Activated gamma-delta T cell treated with anti-CD3 and anti-CD28 coated beads, Interleukin-2, amount 50 U/mL, for 16 hours (primary cell): ENCODE data around the gene NCOA7.
A peak's percentile ranks its signal among the peaks of the same experiment; 100 is the strongest.
"Not testable (repeated sequence)": the region's sequence is repeated elsewhere in the genome, so short reads cannot be mapped to it uniquely, and the experiment has no call there.

ENCODE experiments used
- DNase-seq: peaks from one replicate; pipeline ENCODE4 v3.0.0-alpha.2; 2020; ENCODE audit warnings: low read depth

The NCOA7 gene

DNA sequence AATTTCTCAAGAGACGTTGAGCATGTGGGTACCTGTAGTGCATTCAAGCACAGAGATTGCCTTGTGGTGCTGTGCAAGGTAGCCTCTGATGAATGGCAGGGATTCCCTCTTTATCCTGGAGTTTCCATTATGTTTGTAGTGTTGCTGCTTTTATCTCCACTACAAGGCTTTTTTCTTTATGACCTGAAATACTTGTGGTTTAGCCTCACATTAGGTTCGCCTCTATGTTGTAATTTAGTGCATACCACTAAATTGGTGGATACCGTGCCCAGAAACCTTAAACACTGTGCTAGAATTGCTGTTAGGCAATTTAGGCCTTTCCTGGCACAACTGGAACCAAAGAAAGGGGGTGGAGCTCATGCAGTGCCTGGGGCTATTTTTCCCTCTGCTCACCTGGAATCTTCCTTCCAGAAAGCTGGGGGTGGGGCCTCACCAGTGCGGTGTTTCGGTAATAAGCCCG, 76.8 kb downstream of the NCOA7 start:
- DNase-seq, result no peak

DNA sequence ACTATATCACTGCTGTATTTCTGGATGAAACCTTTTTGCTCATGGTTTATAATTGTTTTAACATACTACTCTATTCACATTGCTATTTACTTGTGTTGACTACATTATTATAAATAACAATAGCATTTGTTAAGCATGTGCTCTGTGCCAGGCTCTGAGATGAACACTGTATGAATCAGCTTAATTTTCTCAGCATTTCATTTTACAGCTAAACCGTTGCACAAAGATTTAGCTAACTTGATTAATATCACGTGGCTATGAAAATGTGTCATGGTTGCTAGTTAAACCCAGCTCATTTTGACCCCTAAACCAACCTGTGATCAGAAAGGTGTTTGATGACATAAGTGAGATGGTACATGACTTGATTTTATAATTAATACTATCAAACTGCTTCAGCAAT, 77.5 kb downstream of the NCOA7 start:
- no peak for DNase-seq

DNA sequence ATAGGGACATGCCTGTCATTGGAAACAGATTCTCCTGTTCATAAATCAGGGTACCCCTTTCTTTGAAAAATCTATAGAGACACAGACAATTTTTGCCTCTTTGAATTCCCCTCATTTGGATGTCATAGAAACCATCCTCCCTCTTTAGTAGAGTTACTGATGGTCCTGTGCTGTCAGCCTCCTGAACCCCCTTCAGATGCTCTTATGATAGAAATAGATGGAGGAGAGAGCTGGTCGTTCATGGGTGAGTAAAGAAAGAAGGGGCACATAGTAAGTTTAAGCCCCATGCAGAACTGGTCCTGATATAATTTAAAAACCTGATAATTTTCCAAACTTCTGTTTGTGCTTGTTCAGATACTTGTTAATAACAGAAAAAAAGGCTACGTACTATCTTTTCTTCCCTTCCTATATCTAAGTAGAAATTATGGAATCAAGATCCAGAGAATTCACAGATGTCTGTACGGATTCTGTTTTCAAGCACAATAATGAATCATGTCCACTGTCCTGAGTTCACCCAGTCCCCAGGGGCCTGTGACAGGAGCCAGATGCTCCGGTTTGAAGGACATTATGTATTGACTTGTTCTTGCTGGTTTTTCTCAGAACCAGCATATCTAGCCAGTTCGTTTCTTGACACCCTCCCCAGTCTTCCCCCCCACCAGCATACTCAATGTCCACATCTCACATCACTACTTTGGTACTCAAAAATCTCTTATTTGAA, 78.1 kb downstream of the NCOA7 start:
- no peak for DNase-seq

DNA sequence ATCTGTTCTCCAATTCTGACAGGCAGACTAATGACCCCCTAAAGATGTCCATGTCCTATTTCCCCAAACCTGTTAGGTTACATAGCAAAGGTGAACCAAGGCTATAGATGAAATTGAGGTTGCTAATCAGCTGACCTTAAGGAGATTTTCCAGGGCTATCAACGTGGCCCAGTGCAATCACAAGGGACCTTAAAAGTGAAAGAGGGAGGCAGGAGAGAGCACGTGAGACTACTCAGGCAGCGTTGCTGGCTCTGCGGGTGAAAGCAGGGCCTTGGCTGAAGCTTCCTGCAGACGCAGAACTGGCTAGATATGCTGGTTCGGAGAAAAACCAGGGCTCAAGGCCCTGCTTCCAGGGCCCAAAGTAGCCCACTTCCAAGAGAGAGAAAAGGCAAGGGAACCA, 78.7 kb downstream of the NCOA7 start:
- DNase-seq, result no peak

DNA sequence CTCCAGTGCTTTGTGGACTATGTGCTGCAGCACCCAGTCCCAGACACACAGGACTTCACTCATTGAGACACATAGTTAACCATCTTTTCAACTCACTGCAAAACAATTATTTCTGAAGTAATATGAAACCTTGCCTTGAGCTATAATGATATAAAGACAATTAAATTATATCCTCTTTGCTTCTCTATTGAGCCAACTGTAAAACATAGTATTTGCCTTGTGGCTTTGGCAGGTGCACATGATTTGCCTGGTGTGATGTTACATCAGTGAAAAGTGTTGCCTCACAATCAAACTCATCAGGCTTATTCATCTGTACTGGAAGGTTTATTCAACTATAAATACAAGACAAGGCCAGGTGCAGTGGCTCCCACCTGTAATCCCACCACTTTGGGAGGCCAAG, 80.6 kb downstream of the NCOA7 start:
- DNase-seq, result no peak

DNA sequence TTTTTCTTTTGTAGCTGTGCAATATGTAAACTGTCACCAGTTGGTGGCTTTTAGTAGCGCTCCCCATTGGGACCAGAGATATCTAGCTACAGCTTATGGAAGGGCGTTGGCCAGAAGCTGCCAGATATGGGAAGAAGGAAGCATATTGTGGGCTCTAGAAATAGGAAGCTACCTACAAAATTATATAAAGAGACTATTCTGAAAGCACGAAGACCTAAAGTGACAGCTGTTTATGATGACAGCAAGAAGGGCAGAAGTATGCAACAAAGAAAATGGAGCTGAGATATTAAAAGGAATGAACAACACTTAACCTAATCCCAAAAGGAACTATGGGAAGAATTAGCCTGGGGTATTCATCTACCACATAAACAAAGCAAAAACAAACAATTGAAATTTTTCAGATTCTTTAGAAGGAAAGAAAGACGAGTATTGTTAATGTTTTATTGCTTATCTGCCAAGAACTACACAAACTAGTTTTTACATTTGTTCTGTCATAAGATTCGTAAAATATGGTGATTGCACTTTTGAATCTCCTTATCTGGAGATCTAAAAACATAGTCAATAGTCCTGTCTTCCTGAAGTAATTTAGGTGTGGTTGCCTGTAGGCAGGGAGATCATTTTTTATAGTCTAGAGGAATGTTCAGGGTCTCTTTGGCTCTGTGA, 81.6 kb downstream of the NCOA7 start:
- DNase-seq, result no peak

DNA sequence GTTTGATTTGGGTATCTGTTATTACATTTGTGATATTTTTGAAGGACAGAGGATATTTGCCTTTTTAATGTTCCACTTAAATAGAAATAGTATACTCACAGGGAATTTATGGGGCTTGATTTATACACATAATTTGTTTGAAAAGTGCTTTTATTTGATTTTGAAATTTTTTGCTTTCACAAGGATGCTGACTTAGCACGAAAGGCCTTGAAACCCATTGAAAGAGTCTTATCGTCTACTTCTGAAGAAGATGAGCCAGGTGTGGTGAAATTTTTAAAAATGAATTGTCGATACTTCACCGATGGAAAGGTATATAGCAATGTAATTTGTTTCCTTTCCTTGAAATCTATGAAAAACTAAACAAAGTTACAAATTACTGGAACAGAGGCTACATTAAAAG, 91.5 kb downstream of the NCOA7 start:
- DNase-seq, result no peak

DNA sequence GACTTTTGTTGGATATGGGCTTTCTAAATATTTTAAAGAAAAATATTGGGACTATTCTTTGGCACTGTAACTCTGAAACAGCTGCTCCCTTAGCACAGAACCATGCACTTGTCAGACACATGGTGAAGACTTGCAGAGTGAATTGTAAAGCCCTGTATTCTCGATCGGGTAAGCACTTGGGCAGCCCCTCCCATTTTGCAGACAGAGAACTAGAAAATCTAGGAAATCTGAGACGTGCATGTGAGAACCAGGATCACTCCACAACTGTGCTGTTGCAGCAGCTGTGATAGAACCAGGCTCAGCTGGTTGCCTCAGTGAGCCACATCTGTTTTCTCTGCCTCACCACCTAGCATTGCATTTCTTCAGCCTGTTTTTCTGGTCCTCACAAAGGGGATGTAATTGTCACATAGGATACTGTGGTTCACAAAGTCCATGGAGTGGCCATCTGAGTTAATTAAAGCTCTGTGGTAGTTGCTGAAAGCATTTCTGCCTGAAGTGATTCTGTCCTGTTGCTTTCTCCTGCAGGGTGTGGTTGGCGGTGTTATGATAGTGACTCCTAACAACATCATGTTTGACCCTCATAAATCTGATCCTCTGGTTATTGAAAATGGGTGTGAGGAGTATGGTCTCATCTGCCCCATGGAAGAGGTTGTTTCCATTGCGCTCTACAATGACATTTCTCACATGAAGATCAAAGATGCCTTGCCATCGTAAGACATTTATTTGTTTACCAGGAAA, 94.0 kb downstream of the NCOA7 start:
- no peak for DNase-seq

DNA sequence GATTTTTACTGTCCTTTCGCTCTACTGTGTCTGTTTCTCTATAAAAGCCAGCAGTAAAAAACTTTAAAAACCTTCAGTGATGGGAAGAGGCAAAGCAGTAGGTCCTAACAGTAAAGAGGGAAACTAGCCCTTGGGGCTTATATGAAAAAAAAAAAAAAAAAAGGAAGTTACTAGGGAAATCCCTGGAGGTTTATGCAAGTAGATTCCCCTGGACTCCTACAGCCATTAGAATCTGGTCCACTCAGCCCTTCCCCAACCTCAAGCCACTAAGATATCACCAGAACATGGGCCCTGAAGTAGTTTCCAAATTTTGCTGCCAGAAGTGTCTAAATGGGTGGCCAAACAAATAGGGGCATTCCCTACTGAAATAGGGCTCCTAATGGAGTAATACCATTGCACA, 95.3 kb downstream of the NCOA7 start:
- no peak for DNase-seq

DNA sequence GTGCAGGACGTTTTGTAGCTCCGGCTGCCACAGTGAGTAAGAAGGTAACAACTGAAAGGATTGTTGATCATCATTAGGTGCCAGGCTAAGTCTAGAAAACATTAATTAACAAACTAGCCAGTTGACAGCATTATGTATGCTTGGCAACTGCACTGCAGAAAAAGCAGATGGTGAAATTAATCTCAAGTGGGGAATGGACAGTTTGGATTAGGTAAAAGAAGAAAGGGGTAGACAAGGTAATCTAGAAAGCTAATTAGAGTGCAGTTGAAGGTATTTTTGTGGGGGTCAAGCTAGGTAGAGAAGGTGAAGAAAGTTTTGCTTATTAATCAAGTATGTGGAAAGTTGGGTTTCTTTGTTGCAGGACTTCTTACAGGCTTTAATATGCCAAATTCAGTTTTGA, 96.2 kb downstream of the NCOA7 start:
- DNase-seq, result no peak

DNA sequence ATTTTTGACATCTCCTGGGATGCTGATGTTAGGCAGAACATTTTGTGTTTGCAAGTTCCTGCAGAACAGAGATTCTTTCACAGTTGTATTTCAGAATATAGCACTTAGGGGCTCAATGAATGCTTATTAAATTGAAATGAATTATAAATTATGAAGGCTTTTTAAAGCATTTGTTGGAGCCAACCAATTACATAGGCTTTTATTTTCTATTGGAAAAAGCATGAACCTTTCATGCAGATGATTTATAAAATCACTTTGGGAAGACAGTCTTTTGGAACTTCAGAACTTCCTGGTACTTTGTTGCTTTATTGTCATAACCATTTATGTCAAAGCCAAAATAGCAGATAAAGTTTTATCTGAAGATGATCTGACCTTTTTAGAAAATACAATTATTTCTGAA, 96.6 kb downstream of the NCOA7 start:
- DNase-seq, result no peak

DNA sequence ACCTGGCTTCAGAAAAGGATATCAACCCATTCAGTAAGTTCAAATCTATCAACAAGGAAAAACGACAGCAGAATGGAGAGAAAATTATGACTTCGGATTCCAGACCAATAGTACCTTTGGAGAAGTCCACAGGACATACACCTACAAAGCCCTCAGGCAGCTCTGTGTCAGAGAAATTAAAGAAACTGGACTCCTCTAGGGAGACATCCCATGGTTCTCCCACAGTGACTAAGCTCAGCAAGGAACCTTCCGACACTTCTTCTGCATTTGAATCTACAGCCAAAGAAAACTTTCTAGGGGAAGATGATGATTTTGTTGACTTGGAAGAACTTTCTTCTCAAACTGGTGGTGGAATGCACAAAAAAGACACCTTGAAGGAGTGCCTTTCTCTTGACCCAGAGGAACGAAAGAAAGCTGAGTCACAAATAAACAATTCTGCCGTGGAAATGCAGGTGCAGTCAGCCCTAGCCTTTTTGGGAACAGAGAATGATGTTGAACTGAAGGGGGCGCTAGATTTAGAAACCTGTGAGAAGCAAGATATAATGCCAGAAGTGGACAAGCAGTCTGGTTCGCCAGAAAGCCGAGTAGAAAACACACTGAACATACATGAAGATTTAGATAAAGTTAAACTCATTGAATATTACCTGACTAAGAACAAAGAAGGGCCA, 98.4 kb downstream of the NCOA7 start:
- no peak for DNase-seq

DNA sequence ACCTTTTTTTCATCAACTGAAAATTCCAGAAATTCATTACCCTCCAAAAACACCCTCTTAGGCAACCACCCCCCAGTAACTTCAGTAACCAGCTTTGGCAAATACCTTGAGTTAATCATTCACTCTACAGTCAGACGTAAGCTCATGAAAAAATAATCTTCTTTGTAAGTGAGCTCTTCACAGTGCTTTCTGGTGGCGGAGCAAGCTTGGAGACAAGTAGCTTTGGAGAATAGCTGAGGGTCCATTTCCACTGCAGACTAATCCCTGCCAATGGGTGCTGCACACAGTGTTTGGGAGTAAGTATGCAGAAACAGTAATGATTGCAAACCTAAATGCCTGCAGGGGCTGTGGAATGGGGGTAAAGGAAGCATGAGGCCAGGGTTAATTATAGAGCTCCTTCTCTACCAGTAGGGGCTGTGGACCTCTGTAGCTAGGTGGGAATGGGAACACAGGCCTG, 109.0 kb downstream of the NCOA7 start:
- no peak for DNase-seq

DNA sequence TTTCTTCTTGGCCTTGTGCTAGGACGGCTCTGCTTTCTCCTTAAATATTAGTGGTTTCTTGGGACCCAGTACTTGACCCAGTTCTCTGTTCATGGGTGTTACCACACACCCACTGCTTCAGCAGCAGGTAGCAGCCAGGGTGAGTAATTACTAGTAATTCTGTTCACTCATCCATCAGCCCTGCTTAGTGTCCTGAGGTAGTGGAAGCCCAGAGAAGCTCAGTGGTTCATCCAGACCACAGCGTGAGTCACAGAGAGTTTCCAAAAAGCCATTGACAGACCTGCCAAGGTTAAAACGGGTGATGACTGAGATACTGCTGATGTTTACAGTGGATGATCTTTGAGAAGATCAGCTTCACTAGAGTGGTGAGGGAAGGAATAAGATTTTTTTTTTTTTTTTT, 114.1 kb downstream of the NCOA7 start:
- DNase-seq, result peak; percentile 40

DNA sequence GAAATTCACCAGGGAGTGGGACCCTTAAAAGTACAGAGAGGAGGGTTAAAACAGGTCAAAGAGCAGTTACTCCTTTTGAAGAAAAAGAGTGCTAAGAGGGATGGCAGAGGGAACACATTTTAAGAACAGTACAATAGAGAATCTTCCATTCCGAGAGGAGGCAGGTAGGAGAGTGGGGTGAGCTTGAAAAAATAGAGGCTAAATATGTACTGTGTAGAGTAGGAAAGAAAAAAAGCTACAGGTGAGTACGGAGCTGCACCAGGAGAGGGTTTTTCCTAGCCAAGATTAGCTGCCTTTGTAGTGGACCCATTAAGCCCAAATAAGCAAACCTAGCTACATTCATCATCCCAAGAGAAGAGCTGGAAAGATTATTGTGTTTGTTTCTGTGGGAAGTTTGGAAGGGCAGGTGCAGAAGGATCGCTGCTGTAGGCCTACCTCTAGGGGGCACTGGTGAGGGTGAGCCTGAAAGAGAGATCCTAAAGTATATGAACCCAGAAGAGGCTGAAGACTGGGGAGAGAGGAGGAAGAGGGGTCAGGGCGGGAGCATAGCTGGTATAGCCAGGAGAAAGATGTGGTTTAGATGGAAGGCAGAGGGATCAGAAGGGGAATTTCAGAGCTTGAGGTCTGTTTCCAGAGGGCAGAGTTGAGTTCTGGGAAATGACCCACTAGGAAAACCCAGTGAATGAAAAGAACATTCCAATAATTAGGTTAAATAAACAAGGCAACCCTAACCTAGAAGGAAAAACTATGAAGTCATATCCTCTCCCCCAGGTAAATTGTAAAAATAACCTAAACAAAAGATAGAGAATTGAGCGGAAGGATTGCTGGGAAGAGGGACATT, 115.6 kb downstream of the NCOA7 start:
- DNase-seq, result peak; percentile 16

DNA sequence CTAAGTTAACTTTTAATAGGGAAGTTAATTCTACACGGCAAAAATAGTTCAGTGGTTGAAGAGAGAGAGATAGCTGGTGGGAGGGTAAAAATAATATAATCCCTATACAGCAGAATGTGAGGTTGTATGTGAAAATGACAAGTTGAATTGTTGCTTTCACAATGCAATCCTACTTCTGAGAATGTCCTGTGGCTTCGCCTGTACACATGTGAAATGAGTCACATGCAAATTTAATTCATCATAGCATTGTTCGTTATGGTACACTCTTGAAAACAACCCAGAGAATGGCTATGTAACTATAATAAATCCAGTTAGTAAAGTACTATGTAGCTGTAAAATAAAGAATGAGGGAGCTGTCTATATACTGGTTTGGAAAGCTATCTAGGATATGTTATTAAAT, 119.8 kb downstream of the NCOA7 start:
- DNase-seq, result no peak

DNA sequence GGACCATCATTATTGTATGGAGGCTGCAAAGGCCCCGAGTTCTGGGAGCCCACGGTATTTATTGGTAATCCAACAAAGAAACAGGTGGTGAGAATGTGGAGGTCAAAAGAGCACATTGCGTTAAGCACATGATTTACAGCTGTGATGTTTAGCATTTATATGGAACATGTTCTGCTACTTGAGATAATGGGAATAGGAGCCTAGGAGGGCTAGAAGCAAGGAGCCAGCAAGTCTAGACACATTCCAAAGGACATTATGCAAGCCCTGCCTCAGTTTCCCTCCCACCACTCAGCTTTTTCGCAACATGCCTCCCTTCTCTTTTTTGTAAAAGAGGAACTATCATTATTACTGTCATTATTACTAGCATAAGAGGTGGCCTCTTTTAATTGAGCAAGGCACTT, 120.3 kb downstream of the NCOA7 start:
- not testable (repeated sequence) for DNase-seq

DNA sequence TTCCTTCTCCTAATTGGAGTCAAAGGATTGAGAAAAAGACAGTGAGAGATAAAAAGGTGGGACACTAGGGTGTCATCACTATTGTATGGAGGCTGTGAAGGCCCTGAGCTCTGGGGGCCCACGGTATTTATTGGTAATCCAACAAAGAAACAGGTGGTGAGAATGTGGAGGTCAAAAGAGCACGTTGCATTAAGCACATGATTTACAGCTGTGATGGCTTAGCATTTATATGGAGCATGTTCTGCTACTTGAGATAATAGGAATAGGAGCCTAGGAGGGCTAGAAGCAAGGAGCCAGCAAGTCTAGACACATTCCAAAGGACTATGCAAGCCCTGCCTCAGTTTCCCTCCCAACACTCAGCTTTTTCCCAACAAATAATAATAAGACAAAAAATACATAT, 121.7 kb downstream of the NCOA7 start:
- not testable (repeated sequence) for DNase-seq

DNA sequence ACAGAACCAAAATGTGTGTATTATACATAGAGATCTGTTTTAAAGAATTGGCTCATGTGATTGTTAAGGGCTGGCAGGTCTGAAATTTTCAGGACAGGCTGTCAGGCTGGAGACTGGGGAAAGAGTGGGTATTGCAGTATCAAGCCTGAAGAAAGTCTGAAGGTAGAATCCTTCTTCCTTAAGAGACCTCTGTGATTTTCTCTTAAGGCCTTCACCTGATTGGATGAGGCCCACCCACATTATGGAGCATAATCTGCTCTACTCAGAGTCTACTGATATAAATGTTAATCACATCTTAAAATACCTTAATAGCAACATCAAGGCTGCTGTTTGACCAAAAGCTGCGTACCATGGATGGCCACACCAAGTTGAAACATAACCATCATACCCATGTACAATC, 122.4 kb downstream of the NCOA7 start:
- DNase-seq, result no peak

DNA sequence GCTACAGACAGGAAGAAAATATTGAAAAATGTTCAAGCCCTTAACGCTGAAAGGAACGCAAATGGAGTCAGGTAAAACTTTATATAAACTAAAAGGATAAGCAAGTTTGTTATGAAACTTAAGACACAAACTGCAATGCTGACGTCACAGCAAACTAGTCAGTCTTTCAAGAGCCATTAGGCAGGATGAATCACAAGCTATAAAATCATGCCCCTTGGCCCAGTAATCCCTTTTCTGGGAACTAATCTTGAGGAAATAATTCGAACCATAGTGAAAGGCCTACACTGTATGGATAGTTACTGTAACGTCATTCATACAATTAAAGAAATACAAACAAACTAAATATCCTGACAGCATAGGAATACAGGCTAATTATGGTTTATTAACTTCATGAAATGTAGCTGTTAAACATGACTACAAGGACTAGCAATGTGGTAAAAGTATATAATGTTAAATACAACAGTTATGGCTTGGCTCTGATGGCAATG, 123.1 kb downstream of the NCOA7 start:
- DNase-seq, result no peak

DNA sequence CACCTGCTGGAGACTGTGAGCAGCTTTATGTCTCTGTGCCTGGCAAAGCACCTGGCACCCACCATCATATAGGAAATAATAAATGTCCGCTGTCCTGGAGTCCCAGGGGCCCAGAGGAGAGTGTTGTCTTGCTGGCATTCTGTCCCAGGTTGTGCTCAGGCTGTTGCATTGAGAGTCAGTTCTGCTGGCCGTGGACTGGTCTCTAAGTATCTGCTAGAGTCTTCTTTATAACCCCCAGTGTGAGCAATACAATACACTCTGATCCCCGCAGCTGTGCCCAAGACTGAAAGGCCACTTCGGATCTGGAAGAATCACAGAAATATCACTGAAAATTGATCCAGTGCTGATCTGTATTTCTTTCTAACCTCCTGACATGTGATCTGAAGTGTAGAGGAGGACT, 127.5 kb downstream of the NCOA7 start:
- DNase-seq, result no peak
